GM18498 (cell line): ENCODE measurements around the gene CIAO3.
"Not testable (repeated sequence)": the region's sequence is repeated elsewhere in the genome, so short reads cannot be mapped to it uniquely, and the experiment has no call there.

Experiments
- ATAC-seq: cut with Tn5 transposase; IDR thresholded peaks from one replicate; pipeline ENCODE4 v1.9.1; 2021; ENCODE audit warnings: mild to moderate bottlenecking, moderate library complexity; ENCODE audit not compliant: unreplicated experiment

Gene CIAO3

GRCh38 chr16:725041-725376, 15.8 kb downstream of the CIAO3 start:
- no peak for ATAC-seq

- no peak for ATAC-seq
Measured at GRCh38 chr16:724188-725040, 16.4 kb downstream of the CIAO3 start.

GRCh38 chr16:723695-724094, 17.1 kb downstream of the CIAO3 start:
- no peak for ATAC-seq

- no peak for ATAC-seq
Measured at GRCh38 chr16:722835-723633, 17.8 kb downstream of the CIAO3 start.

GRCh38 chr16:721765-722540, 18.8 kb downstream of the CIAO3 start:
- no peak for ATAC-seq

- peak; percentile 82 for ATAC-seq
Measured at GRCh38 chr16:720990-721764, 19.6 kb downstream of the CIAO3 start, which contains the start of gene ANTKMT. TSS of gene ANTKMT (plus strand) at chr16:721146. CDS start at chr16:721275, 129 bp downstream.

GRCh38 chr16:720447-720989, 20.3 kb downstream of the CIAO3 start:
- peak; percentile 20 for ATAC-seq

GRCh38 chr16:719815-720446, 20.9 kb downstream of the CIAO3 start:
- no peak for ATAC-seq

- no peak for ATAC-seq
Measured at GRCh38 chr16:718922-719321, 21.9 kb downstream of the CIAO3 start.

- no peak for ATAC-seq
Measured at GRCh38 chr16:718389-718788, 22.4 kb downstream of the CIAO3 start.

- ATAC-seq, result no peak
Measured at GRCh38 chr16:717450-718245, 23.1 kb downstream of the CIAO3 start.

- no peak for ATAC-seq
Measured at GRCh38 chr16:716768-717325, 23.9 kb downstream of the CIAO3 start.

GRCh38 chr16:716200-716568, 24.6 kb downstream of the CIAO3 start:
- ATAC-seq, result no peak

GRCh38 chr16:715477-716199, 25.2 kb downstream of the CIAO3 start:
- peak; percentile 14 for ATAC-seq

GRCh38 chr16:714558-715476, 26.0 kb downstream of the CIAO3 start, which contains the start of gene METRN:
TSS of gene METRN (plus strand) at chr16:715118. CDS start at chr16:715290, 172 bp downstream.
- peak; percentile 77 for ATAC-seq

- no peak for ATAC-seq
Measured at GRCh38 chr16:714079-714478, 26.7 kb downstream of the CIAO3 start.

- not testable (repeated sequence) for ATAC-seq
Measured at GRCh38 chr16:712740-713250, 28.0 kb downstream of the CIAO3 start.
